Activated CD4-positive, alpha-beta T cell treated with anti-CD3 and anti-CD28 coated beads, Interleukin-2, Interleukin-6, amounts not matched to agents 100 ng/mL and 50 ng/mL, durations not matched to agents 16 hours and 8 hours (primary cell): ENCODE data around the gene PIP5K1B.

ENCODE experiments used
- DNase-seq: peaks from one replicate; pipeline ENCODE4 v3.0.0-alpha.2; 2020

The PIP5K1B gene

GRCh38 chr9:68870086-68870485, 165.0 kb downstream of the PIP5K1B start:
- no peak for DNase-seq

- no peak for DNase-seq
Measured at GRCh38 chr9:68871236-68871635, 166.2 kb downstream of the PIP5K1B start.

- no peak for DNase-seq
Measured at GRCh38 chr9:68872026-68872501, 167.0 kb downstream of the PIP5K1B start.

GRCh38 chr9:68873179-68873578, 168.1 kb downstream of the PIP5K1B start:
- DNase-seq: no peak

GRCh38 chr9:68876273-68876672, 171.2 kb downstream of the PIP5K1B start:
- no peak for DNase-seq

GRCh38 chr9:68876681-68877080, 171.6 kb downstream of the PIP5K1B start:
- DNase-seq: no peak

- DNase-seq: no peak
Measured at GRCh38 chr9:68877219-68877618, 172.2 kb downstream of the PIP5K1B start.

GRCh38 chr9:68878450-68878849, 173.4 kb downstream of the PIP5K1B start:
- DNase-seq: no peak

- DNase-seq: no peak
Measured at GRCh38 chr9:68883224-68883623, 178.2 kb downstream of the PIP5K1B start.

- no peak for DNase-seq
Measured at GRCh38 chr9:68887232-68887631, 182.2 kb downstream of the PIP5K1B start.

- DNase-seq: no peak
Measured at GRCh38 chr9:68894502-68894901, 189.5 kb downstream of the PIP5K1B start.

GRCh38 chr9:68895741-68896478, 190.9 kb downstream of the PIP5K1B start:
- peak; percentile 68 for DNase-seq

- DNase-seq: no peak
Measured at GRCh38 chr9:68896486-68896885, 191.4 kb downstream of the PIP5K1B start.

- DNase-seq: no peak
Measured at GRCh38 chr9:68897577-68898145, 192.6 kb downstream of the PIP5K1B start.

- no peak for DNase-seq
Measured at GRCh38 chr9:68898781-68899439, 193.9 kb downstream of the PIP5K1B start.

- no peak for DNase-seq
Measured at GRCh38 chr9:68904454-68904853, 199.4 kb downstream of the PIP5K1B start.

GRCh38 chr9:68905129-68905528, 200.1 kb downstream of the PIP5K1B start:
- DNase-seq: no peak

- DNase-seq: no peak
Measured at GRCh38 chr9:68907910-68908309, 202.9 kb downstream of the PIP5K1B start.

- DNase-seq: no peak
Measured at GRCh38 chr9:68912561-68912960, 207.5 kb downstream of the PIP5K1B start.

GRCh38 chr9:68913054-68913453, 208.0 kb downstream of the PIP5K1B start:
- DNase-seq: no peak

GRCh38 chr9:68914751-68915150, 209.7 kb downstream of the PIP5K1B start:
- DNase-seq: peak; percentile 40

GRCh38 chr9:68919661-68920060, 214.6 kb downstream of the PIP5K1B start:
- DNase-seq: no peak

GRCh38 chr9:68920921-68921320, 215.9 kb downstream of the PIP5K1B start:
- no peak for DNase-seq

GRCh38 chr9:68923480-68923879, 218.4 kb downstream of the PIP5K1B start:
- no peak for DNase-seq
